NCI-H526 treated with DMSO at 0.1 percent for 48 hours (cell line): ENCODE results near the gene SPRN.
"Not testable (repeated sequence)": the region's sequence is repeated elsewhere in the genome, so short reads cannot be mapped to it uniquely, and the experiment has no call there.

Experiments
- DNase-seq: peaks from one replicate; lab custom pipeline; 2025; lab: John Stamatoyannopoulos, UW

Gene SPRN

GRCh38 chr10:133384071-133384470 is 40.4 kb downstream of the SPRN start:
- no peak for DNase-seq

- no peak for DNase-seq
These were observed 40.9 kb downstream of the SPRN start for GRCh38 chr10:133383551-133383950.

GRCh38 chr10:133381036-133381435 is 43.4 kb downstream of the SPRN start:
- no peak for DNase-seq

- no peak for DNase-seq
These were observed 44.4 kb downstream of the SPRN start for GRCh38 chr10:133379801-133380666.

- no peak for DNase-seq
These were observed 45.1 kb downstream of the SPRN start, which contains the start of gene PAOX for GRCh38 chr10:133379152-133379800. PAOX (plus strand) TSS chr10:133379262; CDS start chr10:133379317, 55 bp downstream.

- no peak for DNase-seq
These were observed 46.0 kb downstream of the SPRN start for GRCh38 chr10:133378251-133379096.

GRCh38 chr10:133377818-133378250 is 46.6 kb downstream of the SPRN start:
- DNase-seq: no peak

GRCh38 chr10:133377025-133377817 is 47.2 kb downstream of the SPRN start:
- DNase-seq: no peak

GRCh38 chr10:133376183-133376582 is 48.2 kb downstream of the SPRN start:
- not testable (repeated sequence) for DNase-seq

- DNase-seq: no peak
These were observed 48.9 kb downstream of the SPRN start for GRCh38 chr10:133375357-133376115.

- peak; percentile 65 for DNase-seq
These were observed 51.0 kb downstream of the SPRN start, which contains the start of gene ECHS1 for GRCh38 chr10:133373174-133374090. ECHS1 (minus strand) TSS chr10:133373354; CDS start chr10:133373333, 21 bp downstream.

GRCh38 chr10:133372507-133372906 is 51.9 kb downstream of the SPRN start:
- no peak for DNase-seq
